ENCODE measurements around the gene SETSIP. TPM values are rescaled to one million over a fixed set of nuclear protein-coding genes. Genes with fewer than 3 reads are reported as not detected.

SETSIP gene
- total RNA-seq, 4 donors from 2014 or later = not detected

GRCh38 chr1:92040971-92041370 lies 34.2 kb downstream of the SETSIP start:
- DNase-seq (ENCODE audit: low spot score in 2 of 2) = no peak
- Histone ChIP-seq H3K36me3 (no peaks in the 10 kb centered on the region), H3K9me3 (no peaks in the 10 kb centered on the region), H3K4me1 (no peaks in the 10 kb centered on the region), H3K27ac (no peak overlapping the region), H3K27me3 (no peaks in the 10 kb centered on the region), H3K4me3 (no peak overlapping the region)
- TF ChIP-seq CTCF (IDR thresholded peaks at IDR 0.05) (no peak), EP300 (IDR thresholded peaks at IDR 0.05) (no peak), POLR2A (IDR thresholded peaks at IDR 0.05) (no peak)
- WGBS, 2 donors = 93 to 96% methylated on average over 1 of the region's 1 CpG

GRCh38 chr1:92038695-92039346 lies 36.4 kb downstream of the SETSIP start:
- Histone ChIP-seq H3K36me3 (no peaks in the 10 kb centered on the region), H3K4me3 (no peak overlapping the region), H3K9me3 (no peaks in the 10 kb centered on the region), H3K27ac (no peak overlapping the region), H3K4me1 (no peaks in the 10 kb centered on the region), H3K27me3 (no peaks in the 10 kb centered on the region)
- DNase-seq (ENCODE audit: low spot score in 2 of 2) = no peak
- TF ChIP-seq POLR2A (IDR thresholded peaks at IDR 0.05) (no peak), EP300 (IDR thresholded peaks at IDR 0.05) (no peak), CTCF (IDR thresholded peaks at IDR 0.05) (no peak)
- WGBS, 2 donors = 85 to 88% methylated on average over 2 of the region's 2 CpGs

GRCh38 chr1:92037400-92037799 lies 37.8 kb downstream of the SETSIP start:
- H3K9me3 ChIP-seq = no peaks in the 10 kb centered on the region
- H3K27me3 ChIP-seq = no peaks in the 10 kb centered on the region
- H3K4me3 ChIP-seq = no peak overlapping the region
- H3K27ac ChIP-seq = no peak overlapping the region
- no peak for DNase-seq (ENCODE audit: low spot score in 2 of 2)
- TF ChIP-seq POLR2A (IDR thresholded peaks at IDR 0.05) (no peak), CTCF (IDR thresholded peaks at IDR 0.05) (no peak)
- WGBS, 2 donors = 58 to 64% methylated on average over 6 of the region's 6 CpGs
- no peaks in the 10 kb centered on the region for H3K4me1 ChIP-seq
- no peaks in the 10 kb centered on the region for H3K36me3 ChIP-seq

GRCh38 chr1:92031281-92032110 lies 43.7 kb downstream of the SETSIP start:
- 80 to 82% methylated on average over 6 of the region's 6 CpGs for WGBS, 2 donors
- Histone ChIP-seq H3K9me3 (no peaks in the 10 kb centered on the region), H3K4me1 (peaks cover 0 to 16% (median 0%) of the 10 kb centered on the region in 4 donors), H3K27ac (no peak overlapping the region), H3K27me3 (peaks cover 0 to 11% of the 10 kb centered on the region in 2 donors), H3K36me3 (no peaks in the 10 kb centered on the region), H3K4me3 (no peak overlapping the region)
- no peak for DNase-seq (ENCODE audit: low spot score in 2 of 2)
- TF ChIP-seq CTCF (IDR thresholded peaks at IDR 0.05) (no peak), EP300 (IDR thresholded peaks at IDR 0.05) (no peak), POLR2A (IDR thresholded peaks at IDR 0.05) (no peak)

GRCh38 chr1:92030656-92031107 lies 44.5 kb downstream of the SETSIP start:
- Histone ChIP-seq H3K4me3 (peak overlapping the region in 1 of 4 donors; percentile 63), H3K36me3 (no peaks in the 10 kb centered on the region), H3K4me1 (peaks cover 0 to 16% (median 0%) of the 10 kb centered on the region in 4 donors), H3K27ac (no peak overlapping the region), H3K9me3 (peaks cover 0 to 6% (median 0%) of the 10 kb centered on the region in 4 donors), H3K27me3 (peaks cover 0 to 11% of the 10 kb centered on the region in 2 donors)
- WGBS, 2 donors = 39 to 41% methylated on average over 4 of the region's 4 CpGs
- TF ChIP-seq CTCF (IDR thresholded peaks at IDR 0.05) (no peak), EP300 (IDR thresholded peaks at IDR 0.05) (no peak)
- DNase-seq (ENCODE audit: low spot score in 2 of 2) = no peak

Measured in tibial nerve (tissue), 4 donors.